HG03108 (cell line): ENCODE measurements around the gene MINK1.
"Not testable (repeated sequence)": the region's sequence is repeated elsewhere in the genome, so short reads cannot be mapped to it uniquely, and the experiment has no call there.

Source experiments
- ATAC-seq: cut with Tn5 transposase; IDR thresholded peaks from one replicate; pipeline ENCODE4 v1.9.1; 2021; ENCODE audit warnings: moderate library complexity; ENCODE audit not compliant: unreplicated experiment

Gene MINK1

GRCh38 chr17:4867535-4867934 is 34.4 kb downstream of the MINK1 start:
- ATAC-seq = not testable (repeated sequence)

DNA sequence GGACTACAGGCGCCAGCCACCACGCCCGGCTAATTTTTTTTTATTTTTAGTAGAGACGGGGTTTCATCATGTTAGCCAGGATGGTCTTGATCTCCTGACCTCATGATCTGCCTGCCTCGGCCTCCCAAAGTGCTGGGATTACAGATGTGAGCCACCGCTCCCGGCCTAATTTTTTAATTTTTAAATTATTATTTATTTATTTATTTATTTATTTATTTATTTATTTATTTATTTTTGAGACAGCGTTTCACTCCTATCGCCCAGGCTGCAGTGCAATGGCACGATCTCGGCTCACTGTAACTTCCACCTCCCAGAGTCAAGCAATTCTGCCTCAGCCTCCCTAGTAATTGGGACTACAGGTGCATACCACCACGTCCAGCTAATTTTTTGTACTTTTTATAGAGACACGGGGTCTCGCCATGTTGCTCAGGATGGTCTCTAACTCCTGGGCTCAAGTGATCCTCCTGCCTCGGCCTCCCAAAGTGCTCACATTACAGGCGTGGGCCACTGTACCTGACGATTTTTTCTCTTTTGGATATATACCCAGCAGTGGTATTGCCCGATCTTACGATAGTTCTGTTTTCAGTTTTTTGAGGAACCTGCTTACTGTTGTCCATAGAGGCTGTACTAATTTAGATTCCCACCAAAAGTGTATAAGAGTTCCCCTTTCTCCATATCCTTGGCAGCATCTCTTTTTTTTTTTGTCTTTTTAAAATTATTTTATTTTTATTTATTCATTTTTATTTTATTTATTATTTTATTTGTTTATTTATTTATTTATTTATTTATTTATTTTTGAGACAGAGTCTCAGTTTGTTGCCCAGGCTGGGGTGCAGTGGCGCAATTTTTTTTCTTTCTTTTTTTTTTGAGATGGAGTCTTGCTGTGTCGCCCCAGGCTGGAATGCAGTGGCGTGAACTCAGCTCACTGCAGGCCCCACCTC is 36.2 kb downstream of the MINK1 start:
- not testable (repeated sequence) for ATAC-seq

DNA sequence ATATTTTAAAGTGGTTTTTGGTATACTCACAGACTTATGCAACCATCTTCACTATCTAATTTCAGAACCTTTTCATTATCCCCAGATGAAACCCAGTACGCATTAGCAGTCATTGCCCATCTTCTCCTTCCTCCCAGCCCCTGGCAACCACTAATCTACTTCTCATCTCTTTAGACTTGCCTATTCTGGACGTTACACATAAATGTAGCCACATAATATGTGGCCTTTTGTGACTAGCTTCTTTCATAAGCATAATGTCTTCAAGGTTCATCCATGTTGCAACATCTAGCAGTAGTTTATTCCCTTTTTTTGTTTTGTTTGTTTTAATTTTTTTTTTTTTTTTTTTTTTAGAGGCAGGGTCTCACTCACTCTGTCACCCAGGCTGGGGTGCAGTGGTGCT is 37.7 kb downstream of the MINK1 start:
- no peak for ATAC-seq

DNA sequence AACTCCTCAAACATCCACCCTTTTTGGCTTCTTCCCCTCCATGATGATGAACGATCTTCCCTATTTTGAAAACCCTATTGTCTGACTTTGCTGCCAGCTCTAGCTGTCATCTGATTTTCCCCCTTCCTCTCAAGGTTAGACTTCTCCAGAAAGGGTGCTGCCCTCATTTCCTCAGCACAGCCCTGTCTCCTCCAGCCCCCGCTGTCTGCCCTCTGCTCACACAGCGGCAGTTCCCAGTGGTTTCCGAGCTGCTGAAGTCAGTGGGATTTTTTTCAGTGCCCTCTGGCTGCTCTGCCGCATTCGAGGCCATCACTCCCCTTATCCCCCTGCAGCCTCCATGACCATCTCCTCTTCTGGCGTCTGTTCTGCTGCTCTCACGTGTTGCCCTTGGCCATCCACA is 39.6 kb downstream of the MINK1 start:
- ATAC-seq = no peak

DNA sequence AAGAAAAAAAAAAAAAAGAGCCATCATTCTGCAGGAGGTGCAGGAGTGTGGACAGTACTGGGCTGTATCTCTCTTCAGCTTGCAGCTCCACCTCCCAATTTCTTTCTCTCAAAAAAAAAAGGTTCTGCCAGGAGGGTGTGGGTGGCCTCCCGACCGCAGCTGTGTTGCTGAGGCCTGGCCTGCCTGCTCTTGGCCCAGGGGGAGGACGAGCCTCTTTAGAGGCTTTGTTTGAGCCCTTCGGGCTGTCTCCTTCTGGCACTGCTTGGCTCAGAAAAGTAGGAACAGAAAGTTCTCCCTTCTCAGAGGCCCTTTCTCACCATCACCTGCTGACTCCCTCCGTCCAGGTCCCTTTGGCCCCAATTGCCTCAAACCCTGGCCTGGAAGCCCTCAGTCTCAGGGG is 43.9 kb downstream of the MINK1 start:
- ATAC-seq = no peak

GRCh38 chr17:4879601-4880000 is 46.5 kb downstream of the MINK1 start:
- no peak for ATAC-seq

- no peak for ATAC-seq
Observed at GRCh38 chr17:4880857-4881256, 47.7 kb downstream of the MINK1 start.

GRCh38 chr17:4881761-4882555 is 48.8 kb downstream of the MINK1 start:
- ATAC-seq = no peak

GRCh38 chr17:4884489-4884888 is 51.3 kb downstream of the MINK1 start:
- no peak for ATAC-seq

- ATAC-seq = no peak
Observed at GRCh38 chr17:4886830-4887229, 53.7 kb downstream of the MINK1 start.

DNA sequence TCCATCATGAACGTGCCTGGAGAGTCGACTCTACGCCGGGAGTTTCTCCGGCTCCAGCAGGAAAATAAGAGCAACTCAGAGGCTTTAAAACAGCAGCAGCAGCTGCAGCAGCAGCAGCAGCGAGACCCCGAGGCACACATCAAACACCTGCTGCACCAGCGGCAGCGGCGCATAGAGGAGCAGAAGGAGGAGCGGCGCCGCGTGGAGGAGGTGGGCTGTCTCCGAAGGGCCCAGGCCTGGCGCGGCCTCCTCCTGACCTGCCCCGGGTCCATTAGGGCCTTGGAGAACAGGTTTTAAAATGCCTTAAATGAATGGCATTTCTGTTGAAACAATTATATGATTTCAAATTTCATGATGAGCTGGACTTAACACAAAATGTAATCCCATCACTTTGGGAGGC is 54.4 kb downstream of the MINK1 start:
- ATAC-seq = no peak

GRCh38 chr17:4891411-4892410 is 58.6 kb downstream of the MINK1 start:
- ATAC-seq = no peak

GRCh38 chr17:4892499-4893221 is 59.5 kb downstream of the MINK1 start:
- ATAC-seq = no peak

DNA sequence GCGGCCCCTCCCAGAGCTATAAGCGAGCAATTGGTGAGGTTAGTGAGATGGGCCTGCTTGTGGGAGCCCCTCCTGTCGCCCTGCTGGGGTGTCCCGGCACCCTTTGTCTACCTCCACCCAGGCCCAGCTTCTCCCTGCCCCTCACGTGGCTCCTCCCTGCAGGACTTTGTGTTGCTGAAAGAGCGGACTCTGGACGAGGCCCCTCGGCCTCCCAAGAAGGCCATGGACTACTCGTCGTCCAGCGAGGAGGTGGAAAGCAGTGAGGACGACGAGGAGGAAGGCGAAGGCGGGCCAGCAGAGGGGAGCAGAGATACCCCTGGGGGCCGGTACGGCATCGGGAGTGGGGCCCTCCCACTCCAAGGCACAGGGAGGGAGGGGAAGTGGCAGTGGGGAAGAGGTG is 60.1 kb downstream of the MINK1 start:
- no peak for ATAC-seq

DNA sequence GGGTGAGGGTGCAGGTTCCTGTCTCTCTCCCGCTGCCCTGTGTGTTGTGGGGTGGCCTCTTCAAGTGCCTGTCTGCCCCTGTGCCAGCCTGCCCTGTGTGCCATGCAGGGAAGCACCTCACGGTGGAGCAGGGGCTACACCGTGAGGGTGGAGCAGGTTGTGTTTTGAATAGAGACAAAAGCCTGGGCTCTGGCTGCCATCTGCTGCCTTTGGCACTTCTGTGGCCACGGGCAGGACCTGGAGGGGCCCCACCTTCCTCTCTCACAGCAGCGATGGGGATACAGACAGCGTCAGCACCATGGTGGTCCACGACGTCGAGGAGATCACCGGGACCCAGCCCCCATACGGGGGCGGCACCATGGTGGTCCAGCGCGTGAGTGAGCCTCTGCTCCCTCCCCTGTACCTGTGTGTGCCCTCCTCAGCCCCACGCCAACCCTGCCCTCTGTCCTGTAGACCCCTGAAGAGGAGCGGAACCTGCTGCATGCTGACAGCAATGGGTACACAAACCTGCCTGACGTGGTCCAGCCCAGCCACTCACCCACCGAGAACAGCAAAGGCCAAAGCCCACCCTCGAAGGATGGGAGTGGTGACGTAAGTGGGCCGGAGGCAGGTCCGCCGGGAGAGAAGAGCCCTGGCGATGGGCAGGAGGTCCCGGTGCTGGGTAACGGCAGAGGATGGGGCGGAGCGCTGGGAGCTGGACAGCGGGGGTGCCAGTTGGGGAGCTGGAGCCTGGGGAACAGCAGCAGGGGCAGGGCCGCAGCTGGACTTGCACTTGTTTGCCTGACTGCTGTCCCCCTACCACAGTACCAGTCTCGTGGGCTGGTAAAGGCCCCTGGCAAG is 60.8 kb downstream of the MINK1 start:
- ATAC-seq = no peak

GRCh38 chr17:4895121-4895520 is 62.0 kb downstream of the MINK1 start:
- no peak for ATAC-seq

- ATAC-seq = no peak
Observed at GRCh38 chr17:4895657-4896331, 62.7 kb downstream of the MINK1 start.

DNA sequence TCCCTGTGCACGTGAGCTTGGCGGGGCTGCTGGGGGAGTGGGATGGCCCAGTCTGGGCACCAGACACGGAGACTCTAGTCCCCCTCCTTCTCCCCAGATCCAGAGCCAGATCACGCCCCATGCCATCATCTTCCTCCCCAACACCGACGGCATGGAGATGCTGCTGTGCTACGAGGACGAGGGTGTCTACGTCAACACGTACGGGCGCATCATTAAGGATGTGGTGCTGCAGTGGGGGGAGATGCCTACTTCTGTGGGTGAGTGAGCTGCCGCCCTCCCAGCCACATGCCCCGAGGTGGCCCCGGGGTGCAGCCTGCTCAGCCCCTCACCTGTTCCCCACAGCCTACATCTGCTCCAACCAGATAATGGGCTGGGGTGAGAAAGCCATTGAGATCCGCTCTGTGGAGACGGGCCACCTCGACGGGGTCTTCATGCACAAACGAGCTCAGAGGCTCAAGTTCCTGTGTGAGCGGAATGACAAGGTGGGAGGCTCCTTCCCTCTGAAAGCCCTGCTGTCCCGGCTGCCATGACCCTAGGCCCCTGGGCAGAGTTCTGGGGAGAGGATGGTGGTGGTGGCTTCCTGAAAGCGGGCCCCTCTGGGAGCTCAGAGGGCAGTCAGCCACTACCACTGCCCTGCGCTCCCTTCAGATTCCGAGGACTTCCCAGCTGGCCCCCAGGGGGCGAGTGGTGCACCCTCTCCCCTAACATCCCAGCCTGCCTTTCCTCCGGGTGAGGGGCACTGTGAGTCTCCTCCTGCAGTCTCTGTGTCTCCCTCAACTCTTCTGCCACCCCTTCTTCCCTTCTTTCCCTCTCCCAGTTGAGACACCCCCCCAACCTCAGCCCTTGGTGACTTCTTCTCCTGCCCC is 63.4 kb downstream of the MINK1 start:
- no peak for ATAC-seq
